ENCODE measurements around the gene GANC.

GANC gene

DNA sequence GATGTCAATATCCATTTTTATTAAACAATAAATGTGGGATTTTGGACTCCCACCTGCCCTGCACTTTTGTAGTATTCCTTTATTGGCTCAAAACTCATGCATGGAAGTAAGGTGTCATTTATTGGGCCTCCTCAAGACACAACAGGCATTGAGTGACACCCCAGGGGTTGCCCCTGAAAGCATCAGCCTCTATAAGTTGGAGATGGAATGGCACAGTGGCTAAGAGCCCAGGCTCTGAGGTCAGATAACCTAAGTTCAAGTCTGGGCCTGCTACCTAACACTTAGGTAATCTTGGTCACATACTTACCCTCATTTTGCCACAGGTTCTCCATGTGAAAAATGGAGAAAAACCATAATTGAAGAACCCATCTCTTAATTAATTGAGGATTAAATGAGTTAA lies 90.9 kb downstream of the GANC start:
- no peaks in the 10 kb centered on the region for H3K27me3 ChIP-seq (ENCODE audit: low read depth, low read length)

GRCh38 chr15:42364529-42364928 lies 91.5 kb downstream of the GANC start:
- H3K27me3 ChIP-seq (ENCODE audit: low read depth, low read length): no peaks in the 10 kb centered on the region
- peaks cover 0 to 5% of the 10 kb centered on the region in 2 donors for H3K36me3 ChIP-seq (ENCODE audit: control insufficient read depth in 1 of 2, insufficient read depth in 2 of 2, low read length in 2 of 2)

More for the DNA sequence above, 90.9 kb downstream of the GANC start:
- Histone ChIP-seq H3K36me3 (ENCODE audit: control insufficient read depth in 1 of 2, insufficient read depth in 2 of 2, low read length in 2 of 2) (peaks cover 0 to 5% of the 10 kb centered on the region in 2 donors), H3K4me1 (ENCODE audit: control insufficient read depth in 1 of 2, insufficient read depth in 2 of 2, low read length in 2 of 2) (no peaks in the 10 kb centered on the region), H3K4me3 (ENCODE audit: low read depth in 1 of 2, low read length in 2 of 2) (no peak overlapping the region), H3K9me3 (ENCODE audit: control insufficient read depth in 1 of 2, low read length in 2 of 2) (no peaks in the 10 kb centered on the region), H3K27ac (ENCODE audit: low read length) (no peak overlapping the region)

DNA sequence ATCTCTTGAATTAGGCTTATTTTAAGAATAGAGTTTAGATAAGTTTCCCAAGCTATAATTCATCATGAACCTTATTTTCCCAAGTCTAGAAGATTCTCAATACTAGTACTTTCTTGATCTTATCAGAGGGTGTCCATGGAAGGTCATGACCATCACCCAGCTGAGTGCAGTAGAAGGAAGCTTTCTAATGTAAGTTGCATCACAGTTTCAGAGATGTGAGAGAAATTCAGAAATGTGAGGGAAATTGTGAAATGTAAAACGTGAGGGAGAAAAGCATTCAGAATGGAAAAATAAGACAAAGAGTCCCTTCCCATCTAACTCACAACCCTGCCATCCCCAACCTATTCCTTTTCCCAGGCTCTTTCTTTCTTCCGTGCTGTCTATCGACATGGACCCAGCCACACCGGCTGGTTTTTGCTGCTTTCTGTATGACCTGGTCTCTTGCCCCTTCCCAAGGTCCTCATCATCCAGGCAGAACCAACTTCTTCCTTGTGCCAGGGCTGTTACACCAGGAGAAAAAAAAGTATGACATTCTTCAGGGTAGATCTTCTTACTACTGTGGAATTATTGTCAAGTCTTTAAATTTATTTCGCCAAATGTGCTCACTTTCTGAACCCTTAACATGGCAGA lies 93.0 kb downstream of the GANC start:
- no peaks in the 10 kb centered on the region for H3K4me1 ChIP-seq (ENCODE audit: control insufficient read depth in 1 of 2, insufficient read depth in 2 of 2, low read length in 2 of 2)
- H3K36me3 ChIP-seq (ENCODE audit: control insufficient read depth in 1 of 2, insufficient read depth in 2 of 2, low read length in 2 of 2): no peaks in the 10 kb centered on the region
- no peaks in the 10 kb centered on the region for H3K27me3 ChIP-seq (ENCODE audit: low read depth, low read length)
- no peaks in the 10 kb centered on the region for H3K9me3 ChIP-seq (ENCODE audit: control insufficient read depth in 1 of 2, low read length in 2 of 2)
- no peak overlapping the region for H3K27ac ChIP-seq (ENCODE audit: low read length)
- no peak overlapping the region for H3K4me3 ChIP-seq (ENCODE audit: low read depth in 1 of 2, low read length in 2 of 2)

More at GRCh38 chr15:42364529-42364928, 91.5 kb downstream of the GANC start:
- Histone ChIP-seq H3K27ac (ENCODE audit: low read length) (no peak overlapping the region), H3K9me3 (ENCODE audit: control insufficient read depth in 1 of 2, low read length in 2 of 2) (no peaks in the 10 kb centered on the region), H3K4me1 (ENCODE audit: control insufficient read depth in 1 of 2, insufficient read depth in 2 of 2, low read length in 2 of 2) (no peaks in the 10 kb centered on the region), H3K4me3 (ENCODE audit: low read depth in 1 of 2, low read length in 2 of 2) (no peak overlapping the region)

GRCh38 chr15:42367041-42367440 lies 94.0 kb downstream of the GANC start:
- H3K27me3 ChIP-seq (ENCODE audit: low read depth, low read length): no peaks in the 10 kb centered on the region
- H3K4me3 ChIP-seq (ENCODE audit: low read depth in 1 of 2, low read length in 2 of 2): no peak overlapping the region
- no peaks in the 10 kb centered on the region for H3K4me1 ChIP-seq (ENCODE audit: control insufficient read depth in 1 of 2, insufficient read depth in 2 of 2, low read length in 2 of 2)
- no peaks in the 10 kb centered on the region for H3K9me3 ChIP-seq (ENCODE audit: control insufficient read depth in 1 of 2, low read length in 2 of 2)
- no peaks in the 10 kb centered on the region for H3K36me3 ChIP-seq (ENCODE audit: control insufficient read depth in 1 of 2, insufficient read depth in 2 of 2, low read length in 2 of 2)
- H3K27ac ChIP-seq (ENCODE audit: low read length): no peak overlapping the region

DNA sequence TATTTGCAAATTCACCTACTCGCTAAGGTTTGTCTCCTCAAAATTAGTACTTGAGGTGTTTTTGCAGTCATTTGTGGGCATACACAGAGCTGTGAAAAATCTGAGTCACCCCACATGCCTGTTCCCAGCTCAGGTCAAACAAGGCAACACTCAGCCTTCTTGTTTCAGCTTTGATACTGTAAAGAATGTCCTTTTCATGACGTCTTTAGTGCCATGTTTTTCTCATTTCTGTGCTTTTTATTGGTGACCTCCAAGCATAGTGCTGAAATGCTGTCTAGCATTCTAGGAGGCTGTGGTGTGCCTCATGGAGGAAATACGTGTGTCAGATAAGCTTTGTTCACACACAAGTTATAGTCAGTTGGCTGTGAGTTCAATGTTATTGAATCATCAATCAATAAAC lies 95.1 kb downstream of the GANC start:
- no peak overlapping the region for H3K27ac ChIP-seq (ENCODE audit: low read length)
- no peak overlapping the region for H3K4me3 ChIP-seq (ENCODE audit: low read depth in 1 of 2, low read length in 2 of 2)
- no peaks in the 10 kb centered on the region for H3K36me3 ChIP-seq (ENCODE audit: control insufficient read depth in 1 of 2, insufficient read depth in 2 of 2, low read length in 2 of 2)
- no peaks in the 10 kb centered on the region for H3K27me3 ChIP-seq (ENCODE audit: low read depth, low read length)
- no peaks in the 10 kb centered on the region for H3K4me1 ChIP-seq (ENCODE audit: control insufficient read depth in 1 of 2, insufficient read depth in 2 of 2, low read length in 2 of 2)
- no peaks in the 10 kb centered on the region for H3K9me3 ChIP-seq (ENCODE audit: control insufficient read depth in 1 of 2, low read length in 2 of 2)

DNA sequence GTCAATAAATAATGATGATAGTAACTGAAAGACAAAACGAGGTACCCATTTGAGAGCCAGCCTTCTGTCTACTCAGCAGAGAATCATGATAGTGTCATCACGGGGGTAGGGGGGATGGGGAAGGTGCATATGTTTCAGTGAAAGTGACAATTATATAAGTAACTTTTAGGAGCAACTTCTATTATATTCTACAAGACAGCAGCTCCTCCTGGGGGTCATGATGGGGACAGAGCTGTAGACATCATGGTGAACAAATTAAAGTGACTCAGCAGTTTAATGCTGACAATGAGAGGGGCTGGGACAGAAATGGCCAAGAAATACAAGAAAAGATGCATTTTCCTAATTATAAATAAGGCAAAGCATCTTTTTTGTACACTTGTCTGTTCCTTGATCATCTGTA lies 98.1 kb downstream of the GANC start:
- Histone ChIP-seq H3K27ac (ENCODE audit: low read length) (no peak overlapping the region), H3K27me3 (ENCODE audit: low read depth, low read length) (no peaks in the 10 kb centered on the region), H3K4me3 (ENCODE audit: low read depth in 1 of 2, low read length in 2 of 2) (no peak overlapping the region), H3K9me3 (ENCODE audit: control insufficient read depth in 1 of 2, low read length in 2 of 2) (no peaks in the 10 kb centered on the region), H3K4me1 (ENCODE audit: control insufficient read depth in 1 of 2, insufficient read depth in 2 of 2, low read length in 2 of 2) (no peaks in the 10 kb centered on the region), H3K36me3 (ENCODE audit: control insufficient read depth in 1 of 2, insufficient read depth in 2 of 2, low read length in 2 of 2) (no peaks in the 10 kb centered on the region)

- Histone ChIP-seq H3K4me1 (ENCODE audit: control insufficient read depth in 1 of 2, insufficient read depth in 2 of 2, low read length in 2 of 2) (no peaks in the 10 kb centered on the region), H3K4me3 (ENCODE audit: low read depth in 1 of 2, low read length in 2 of 2) (no peak overlapping the region)
These were observed 100.3 kb downstream of the GANC start for GRCh38 chr15:42373274-42373673.

DNA sequence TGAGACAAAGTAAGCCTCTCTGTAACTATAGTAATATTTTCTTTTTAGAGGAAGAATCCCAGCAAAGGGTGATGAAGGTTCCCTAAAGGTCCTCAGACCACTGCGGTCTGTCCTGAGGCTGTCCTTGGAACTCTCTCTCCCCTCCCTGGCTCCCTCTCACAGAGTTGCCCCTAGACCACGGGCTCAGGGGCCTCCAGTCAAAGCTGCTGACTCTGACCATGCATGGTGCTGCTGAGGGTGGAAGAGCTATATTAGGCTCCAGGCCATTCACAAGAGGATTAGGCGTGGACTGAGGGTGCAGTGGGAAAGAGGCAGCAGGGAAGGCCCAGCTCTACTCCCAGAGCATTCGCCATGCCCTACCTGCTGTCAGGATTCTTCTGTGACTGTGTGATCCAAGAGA lies 100.9 kb downstream of the GANC start:
- Histone ChIP-seq H3K4me1 (ENCODE audit: control insufficient read depth in 1 of 2, insufficient read depth in 2 of 2, low read length in 2 of 2) (no peaks in the 10 kb centered on the region), H3K27me3 (ENCODE audit: low read depth, low read length) (no peaks in the 10 kb centered on the region), H3K27ac (ENCODE audit: low read length) (no peak overlapping the region), H3K36me3 (ENCODE audit: control insufficient read depth in 1 of 2, insufficient read depth in 2 of 2, low read length in 2 of 2) (no peaks in the 10 kb centered on the region), H3K9me3 (ENCODE audit: control insufficient read depth in 1 of 2, low read length in 2 of 2) (peaks cover 0 to 4% of the 10 kb centered on the region in 2 donors), H3K4me3 (ENCODE audit: low read depth in 1 of 2, low read length in 2 of 2) (no peak overlapping the region)

More at GRCh38 chr15:42373274-42373673, 100.3 kb downstream of the GANC start:
- H3K9me3 ChIP-seq (ENCODE audit: control insufficient read depth in 1 of 2, low read length in 2 of 2): peaks cover 0 to 4% of the 10 kb centered on the region in 2 donors
- H3K27me3 ChIP-seq (ENCODE audit: low read depth, low read length): no peaks in the 10 kb centered on the region
- H3K36me3 ChIP-seq (ENCODE audit: control insufficient read depth in 1 of 2, insufficient read depth in 2 of 2, low read length in 2 of 2): no peaks in the 10 kb centered on the region
- H3K27ac ChIP-seq (ENCODE audit: low read length): no peak overlapping the region

- Histone ChIP-seq H3K27ac (ENCODE audit: low read length) (no peak overlapping the region), H3K9me3 (ENCODE audit: control insufficient read depth in 1 of 2, low read length in 2 of 2) (peaks cover 0 to 4% of the 10 kb centered on the region in 2 donors), H3K4me1 (ENCODE audit: control insufficient read depth in 1 of 2, insufficient read depth in 2 of 2, low read length in 2 of 2) (no peaks in the 10 kb centered on the region), H3K27me3 (ENCODE audit: low read depth, low read length) (no peaks in the 10 kb centered on the region), H3K36me3 (ENCODE audit: control insufficient read depth in 1 of 2, insufficient read depth in 2 of 2, low read length in 2 of 2) (no peaks in the 10 kb centered on the region), H3K4me3 (ENCODE audit: low read depth in 1 of 2, low read length in 2 of 2) (no peak overlapping the region)
These were observed 101.8 kb downstream of the GANC start for GRCh38 chr15:42374810-42375209.

DNA sequence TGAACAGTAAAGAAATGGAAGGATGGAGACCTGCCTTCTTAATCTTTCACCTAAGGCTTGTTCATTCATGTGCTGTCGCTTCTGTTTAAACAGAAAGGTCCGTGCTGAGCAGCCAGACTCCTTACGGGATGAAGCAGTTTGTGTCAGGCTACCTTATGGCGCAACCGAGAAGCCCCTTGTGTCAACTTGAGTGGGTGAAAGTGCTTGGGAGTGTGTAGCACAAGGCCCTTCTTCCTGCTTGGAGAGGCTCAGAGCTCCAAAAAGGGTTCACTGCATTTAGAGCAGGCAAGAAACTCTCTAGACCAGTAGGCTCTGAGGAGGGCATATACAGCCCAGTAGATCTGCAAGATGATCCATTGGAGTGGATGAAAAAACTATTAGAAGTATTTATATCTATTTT lies 102.3 kb downstream of the GANC start:
- Histone ChIP-seq H3K27me3 (ENCODE audit: low read depth, low read length) (no peaks in the 10 kb centered on the region), H3K4me1 (ENCODE audit: control insufficient read depth in 1 of 2, insufficient read depth in 2 of 2, low read length in 2 of 2) (no peaks in the 10 kb centered on the region), H3K4me3 (ENCODE audit: low read depth in 1 of 2, low read length in 2 of 2) (no peak overlapping the region), H3K9me3 (ENCODE audit: control insufficient read depth in 1 of 2, low read length in 2 of 2) (peaks cover 0 to 4% of the 10 kb centered on the region in 2 donors), H3K36me3 (ENCODE audit: control insufficient read depth in 1 of 2, insufficient read depth in 2 of 2, low read length in 2 of 2) (no peaks in the 10 kb centered on the region), H3K27ac (ENCODE audit: low read length) (no peak overlapping the region)

GRCh38 chr15:42375941-42376340 lies 102.9 kb downstream of the GANC start:
- H3K4me1 ChIP-seq (ENCODE audit: control insufficient read depth in 1 of 2, insufficient read depth in 2 of 2, low read length in 2 of 2): no peaks in the 10 kb centered on the region
- H3K36me3 ChIP-seq (ENCODE audit: control insufficient read depth in 1 of 2, insufficient read depth in 2 of 2, low read length in 2 of 2): no peaks in the 10 kb centered on the region
- H3K9me3 ChIP-seq (ENCODE audit: control insufficient read depth in 1 of 2, low read length in 2 of 2): peaks cover 0 to 4% of the 10 kb centered on the region in 2 donors
- H3K27ac ChIP-seq (ENCODE audit: low read length): no peak overlapping the region
- H3K27me3 ChIP-seq (ENCODE audit: low read depth, low read length): no peaks in the 10 kb centered on the region
- H3K4me3 ChIP-seq (ENCODE audit: low read depth in 1 of 2, low read length in 2 of 2): no peak overlapping the region

GRCh38 chr15:42378011-42378410 lies 105.0 kb downstream of the GANC start:
- Histone ChIP-seq H3K27me3 (ENCODE audit: low read depth, low read length) (no peaks in the 10 kb centered on the region), H3K9me3 (ENCODE audit: control insufficient read depth in 1 of 2, low read length in 2 of 2) (peaks cover 0 to 4% of the 10 kb centered on the region in 2 donors), H3K4me3 (ENCODE audit: low read depth in 1 of 2, low read length in 2 of 2) (no peak overlapping the region), H3K27ac (ENCODE audit: low read length) (no peak overlapping the region), H3K4me1 (ENCODE audit: control insufficient read depth in 1 of 2, insufficient read depth in 2 of 2, low read length in 2 of 2) (no peaks in the 10 kb centered on the region), H3K36me3 (ENCODE audit: control insufficient read depth in 1 of 2, insufficient read depth in 2 of 2, low read length in 2 of 2) (no peaks in the 10 kb centered on the region)

All from muscle layer of duodenum (tissue), 2 donors.